NCI-H2081 (cell line): ENCODE results near the gene FAM162A.
"Not testable (repeated sequence)": the region's sequence is repeated elsewhere in the genome, so short reads cannot be mapped to it uniquely, and the experiment has no call there.

Experiments
- DNase-seq, 2 experiments: peaks; one replicate each; lab custom pipeline; 2025; lab: John Stamatoyannopoulos, UW

FAM162A gene

GRCh38 chr3:122416966-122417365 is 33.0 kb downstream of the FAM162A start:
- DNase-seq: no peak

GRCh38 chr3:122421101-122421500 is 37.1 kb downstream of the FAM162A start:
- DNase-seq: no peak

- DNase-seq: no peak
Observed at GRCh38 chr3:122421836-122422235, 37.9 kb downstream of the FAM162A start.

GRCh38 chr3:122427857-122428471 is 44.0 kb downstream of the FAM162A start:
- no peak for DNase-seq

- no peak for DNase-seq
Observed at GRCh38 chr3:122430371-122430770, 46.4 kb downstream of the FAM162A start.

GRCh38 chr3:122435950-122436349 is 52.0 kb downstream of the FAM162A start:
- no peak for DNase-seq

- no peak for DNase-seq
Observed at GRCh38 chr3:122443090-122443489, 59.1 kb downstream of the FAM162A start.

- not testable (repeated sequence) for DNase-seq
Observed at GRCh38 chr3:122443762-122444490, 59.9 kb downstream of the FAM162A start.

- not testable (repeated sequence) for DNase-seq
Observed at GRCh38 chr3:122444491-122444887, 60.5 kb downstream of the FAM162A start.

- DNase-seq: not testable (repeated sequence)
Observed at GRCh38 chr3:122448218-122448617, 64.2 kb downstream of the FAM162A start.

GRCh38 chr3:122451371-122451770 is 67.4 kb downstream of the FAM162A start:
- no peak for DNase-seq

- DNase-seq: no peak
Observed at GRCh38 chr3:122456074-122456473, 72.1 kb downstream of the FAM162A start.

- DNase-seq: no peak
Observed at GRCh38 chr3:122457706-122458105, 73.7 kb downstream of the FAM162A start.

GRCh38 chr3:122458992-122459391 is 75.0 kb downstream of the FAM162A start:
- no peak for DNase-seq

GRCh38 chr3:122461806-122462205 is 77.8 kb downstream of the FAM162A start:
- no peak for DNase-seq
